CD14-positive monocyte (primary cell): ENCODE measurements around the gene TRPM5. TPM values are rescaled to one million over a fixed set of nuclear protein-coding genes. Genes with fewer than 3 reads are reported as not detected.

Experiments used
- DNase-seq, 3 donors: peaks; one replicate each; pipeline ENCODE4 v3.0.0-alpha.2; 2011 to 2022
- H2AFZ ChIP-seq: 2 replicates; pipeline ENCODE4 v1.6.0; 2012; ENCODE audit warnings: mild to moderate bottlenecking, low read depth, low read length, inconsistent platforms; ENCODE audit not compliant: insufficient read depth, poor library complexity, severe bottlenecking
- H3K27ac ChIP-seq, 2 donors: 1 replicate in 1 of 2; 2 replicates in 1 of 2; pipeline ENCODE4 v1.5.1; 2012 to 2013; ENCODE audit warnings: low read length in 2 of 2, control low read depth in 1 of 2, inconsistent platforms in 1 of 2, low read depth in 1 of 2, mild to moderate bottlenecking in 1 of 2
- H3K27me3 ChIP-seq, 2 donors: one replicate each; pipeline versions ENCODE4 v1.6.0 to v1.6.1; 2011 to 2013; ENCODE audit warnings: low read length in 2 of 2; ENCODE audit not compliant: control insufficient read depth in 2 of 2, insufficient read depth in 2 of 2
- H3K36me3 ChIP-seq, 2 donors: replicated peaks in 1 of 2; 1 replicate in 1 of 2; 2 replicates in 1 of 2; pipeline versions ENCODE4 v1.5.1 to v1.6.1; 2012 to 2013; ENCODE audit warnings: low read length in 2 of 2, control low read depth in 1 of 2, inconsistent platforms in 1 of 2, mild to moderate bottlenecking in 1 of 2; ENCODE audit not compliant: insufficient read depth in 2 of 2, control insufficient read depth in 1 of 2
- H3K4me1 ChIP-seq, 2 donors: 1 replicate in 1 of 2; 2 replicates in 1 of 2; pipeline versions ENCODE4 v1.5.1 to v1.6.1; 2012 to 2013; ENCODE audit warnings: low read length in 2 of 2, control low read depth in 1 of 2, inconsistent platforms in 1 of 2, mild to moderate bottlenecking in 1 of 2, moderate library complexity in 1 of 2; ENCODE audit not compliant: insufficient read depth in 2 of 2, control insufficient read depth in 1 of 2
- H3K4me2 ChIP-seq: replicated peaks from 2 replicates; pipeline ENCODE3; 2012; ENCODE audit warnings: low read length, moderate library complexity, mild to moderate bottlenecking; ENCODE audit not compliant: poor library complexity, severe bottlenecking; ENCODE audit errors: extremely low read depth
- H3K4me3 ChIP-seq, 3 experiments: fragments of 200-600 bp in 1 of 3; sonication (generic) in 1 of 3; replicated peaks in 1 of 3; 1 replicate in 2 of 3; 2 replicates in 1 of 3; pipeline ENCODE4 v1.5.1; 2011 to 2013; ENCODE audit warnings: low read length in 3 of 3, mild to moderate bottlenecking in 3 of 3, control low read depth in 2 of 3, low read depth in 2 of 3, inconsistent platforms in 1 of 3, moderate library complexity in 1 of 3
- H3K79me2 ChIP-seq: 2 replicates; pipeline ENCODE4 v1.6.0; 2012; ENCODE audit warnings: mild to moderate bottlenecking, control low read depth, inconsistent platforms, low read length, moderate library complexity; ENCODE audit not compliant: insufficient read depth
- H3K9ac ChIP-seq: 2 replicates; pipeline ENCODE4 v1.6.0; 2017; ENCODE audit warnings: low read length, mild to moderate bottlenecking; ENCODE audit not compliant: insufficient read depth, poor library complexity, severe bottlenecking
- H3K9me3 ChIP-seq, 2 donors: replicated peaks in 1 of 2; 1 replicate in 1 of 2; 2 replicates in 1 of 2; pipeline versions ENCODE4 v1.5.1 to v1.6.1; 2012 to 2013; ENCODE audit warnings: low read length in 2 of 2, control low read depth in 1 of 2; ENCODE audit not compliant: control insufficient read depth in 1 of 2, insufficient read depth in 1 of 2
- H4K20me1 ChIP-seq: 2 replicates; pipeline ENCODE4 v1.6.0; 2012; ENCODE audit warnings: mild to moderate bottlenecking, low read length, control low read depth, moderate library complexity; ENCODE audit not compliant: insufficient read depth
- H3K27ac Mint-ChIP-seq, 7 donors: one replicate each; pipeline ENCODE4 v1.8.0; 2020; ENCODE audit warnings: mild to moderate bottlenecking in 7 of 7, mixed read lengths in 7 of 7, moderate library complexity in 6 of 7, inconsistent platforms in 2 of 7
- H3K27me3 Mint-ChIP-seq, 3 donors: one replicate each; pipeline ENCODE4 v1.8.0; 2021 to 2022; ENCODE audit warnings: low read depth in 3 of 3, mild to moderate bottlenecking in 3 of 3, mixed read lengths in 3 of 3, moderate library complexity in 3 of 3, inconsistent platforms in 1 of 3
- H3K36me3 Mint-ChIP-seq, 2 donors: one replicate each; pipeline ENCODE4 v1.8.0; 2020; ENCODE audit warnings: mixed read lengths in 2 of 2, inconsistent platforms in 1 of 2, mild to moderate bottlenecking in 1 of 2
- H3K4me1 Mint-ChIP-seq: one replicate; pipeline ENCODE4 v1.8.0; 2020; ENCODE audit warnings: mild to moderate bottlenecking, mixed read lengths
- H3K4me3 Mint-ChIP-seq, 2 donors: one replicate each; pipeline ENCODE4 v1.8.0; 2020; ENCODE audit warnings: mild to moderate bottlenecking in 2 of 2, mixed read lengths in 2 of 2, moderate library complexity in 1 of 2
- H3K9me3 Mint-ChIP-seq, 7 donors: one replicate each; pipeline ENCODE4 v1.8.0; 2020 to 2022; ENCODE audit warnings: mixed read lengths in 7 of 7, mild to moderate bottlenecking in 6 of 7, moderate library complexity in 6 of 7, inconsistent platforms in 2 of 7
- CTCF ChIP-seq: fragments of 200-600 bp; IDR thresholded peaks from one replicate; pipeline ENCODE4 v1.8.0; 2022; ENCODE audit warnings: antibody characterized with exemption, mild to moderate bottlenecking
- WGBS: methylation state at CpG from one replicate; pipeline ENCODE4 v1.1.5; 2013; ENCODE audit warnings: missing lambda C conversion rate; ENCODE audit not compliant: insufficient coverage; 5-methylcytosine and 5-hydroxymethylcytosine counted together
- intact Hi-C, 2 donors: fragments of 100-400 bp; cut with micrococcal nuclease; formaldehyde crosslinking; loops; one replicate each; pipeline versions ENCODE4 v1.15.0 to v1.15.1; 2023
- polyA plus RNA-seq, 3 donors: library from polyadenylated mRNA; depleted of rRNA in 1 of 3; unstranded in 2 of 3; stranded (reverse) in 1 of 3; fragments of 300-500 nt in 2 of 3; fragments of >200 nt in 1 of 3; fragmentation: Illumina TruSeq in 2 of 3; gene quantifications; 1 replicate in 2 of 3; 2 replicates in 1 of 3; pipeline ENCODE4 v1.2.3, GENCODE V29; 2012 to 2021

Gene TRPM5
- polyA plus RNA-seq, 3 donors = 0.03 TPM; not detected in 2

DNA sequence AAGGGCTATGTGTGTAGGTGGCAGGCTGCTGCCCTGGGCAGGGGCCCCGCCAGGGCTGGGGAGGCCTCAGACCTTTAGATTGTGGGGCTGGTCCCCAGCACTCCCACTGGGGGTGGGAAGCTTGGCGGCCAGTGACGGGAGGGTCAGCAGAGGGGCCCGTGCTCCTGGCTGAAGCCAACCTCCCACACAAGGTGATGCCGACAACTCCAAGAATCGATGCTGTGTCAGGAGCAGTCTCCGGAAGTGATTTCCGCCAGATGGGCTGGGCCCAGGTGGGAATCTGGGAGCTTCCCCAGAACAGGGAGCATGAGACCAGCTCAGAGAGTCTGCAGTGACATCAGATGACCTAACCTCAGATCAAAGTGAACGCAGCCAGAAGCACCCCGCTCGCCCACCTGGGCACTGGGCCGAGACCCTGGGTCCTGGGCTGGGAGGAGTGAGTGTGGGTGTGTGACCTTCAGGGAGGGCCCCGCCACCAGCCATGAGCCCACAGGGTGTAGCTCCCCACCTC is 7.7 kb downstream of the TRPM5 start:
- no peaks in the 10 kb centered on the region for H3K36me3 Mint-ChIP-seq
- Histone ChIP-seq H3K4me3 (no peak overlapping the region), H3K27ac (no peak overlapping the region), H3K27me3 (peaks cover 0 to 6% of the 10 kb centered on the region in 2 donors), H3K9me3 (no peaks in the 10 kb centered on the region), H3K79me2 (no peaks in the 10 kb centered on the region), H2AFZ (no peak overlapping the region), H4K20me1 (no peaks in the 10 kb centered on the region), H3K4me2 (no peak overlapping the region), H3K9ac (no peak overlapping the region), H3K4me1 (peaks cover 10 to 12% of the 10 kb centered on the region in 2 donors), H3K36me3 (no peaks in the 10 kb centered on the region)
- peaks cover 0 to 4% (median 2%) of the 10 kb centered on the region in 7 donors for H3K9me3 Mint-ChIP-seq
- H3K4me1 Mint-ChIP-seq = peaks cover 8% of the 10 kb centered on the region
- TF ChIP-seq CTCF = no peak
- DNase-seq = no peak
- H3K4me3 Mint-ChIP-seq = no peak overlapping the region
- no peak overlapping the region for H3K27ac Mint-ChIP-seq
- H3K27me3 Mint-ChIP-seq = peaks cover 6 to 29% (median 16%) of the 10 kb centered on the region in 3 donors
- intact Hi-C loops = no loop called here
- 96% methylated on average over 7 of the region's 13 CpGs for WGBS

GRCh38 chr11:2436013-2436520 is 8.2 kb downstream of the TRPM5 start:
- no peak overlapping the region for H3K4me3 Mint-ChIP-seq
- no peaks in the 10 kb centered on the region for H4K20me1 ChIP-seq
- H3K27ac Mint-ChIP-seq = no peak overlapping the region
- H3K36me3 ChIP-seq = no peaks in the 10 kb centered on the region
- peaks cover 0 to 4% (median 2%) of the 10 kb centered on the region in 7 donors for H3K9me3 Mint-ChIP-seq
- no peak overlapping the region for H3K4me3 ChIP-seq
- 86% methylated on average over 7 of the region's 10 CpGs for WGBS
- H3K4me1 Mint-ChIP-seq = peaks cover 8% of the 10 kb centered on the region
- no peaks in the 10 kb centered on the region for H3K79me2 ChIP-seq
- H3K27me3 Mint-ChIP-seq = peaks cover 7 to 29% (median 16%) of the 10 kb centered on the region in 3 donors
- no peak overlapping the region for H3K4me2 ChIP-seq
- no peak overlapping the region for H3K9ac ChIP-seq
- intact Hi-C loops = no loop called here
- no peak for TF ChIP-seq CTCF
- peaks cover 8 to 10% of the 10 kb centered on the region in 2 donors for H3K4me1 ChIP-seq
- H3K9me3 ChIP-seq = no peaks in the 10 kb centered on the region
- no peak for DNase-seq
- H3K27ac ChIP-seq = no peak overlapping the region
- H2AFZ ChIP-seq = no peak overlapping the region
- peaks cover 0 to 6% of the 10 kb centered on the region in 2 donors for H3K27me3 ChIP-seq
- H3K36me3 Mint-ChIP-seq = no peaks in the 10 kb centered on the region
